Subcutaneous preadipocyte (primary cell): ENCODE data around the gene CACNA1I. TPM values are rescaled to one million over a fixed set of nuclear protein-coding genes. Genes with fewer than 3 reads are reported as not detected.

Experiments used
- total RNA-seq: library from RNA; depleted of rRNA; stranded (reverse); fragments of >200 nt; gene quantifications from 2 replicates; pipeline ENCODE4 v1.2.3, GENCODE V29; 2012

Gene CACNA1I
- total RNA-seq, result under 0.01 TPM in 1 of 2 replicates, not detected in the other

GRCh38 chr22:39570665-39571064 lies at the start of gene CACNA1I:
CACNA1I (plus strand) TSS chr22:39570753; CDS start chr22:39570753, 0 bp downstream.

GRCh38 chr22:39532215-39533073 lies 38.1 kb upstream of the CACNA1I start, which contains the start of gene RPS19BP1:
RPS19BP1 (minus strand) TSS chr22:39532748; CDS start chr22:39532738, 10 bp downstream.

Other genes with a start within 250 kb of the CACNA1I start
- 1.8 and 2.2 TPM in 2 replicates for gene SYNGR1, start 220.8 kb upstream of the CACNA1I start, total RNA-seq
- 15.4 and 17.4 TPM in 2 replicates for gene TAB1, start 171.0 kb upstream of the CACNA1I start, total RNA-seq
- gene MGAT3, start 113.7 kb upstream of the CACNA1I start, total RNA-seq, result not detected in 2 replicates
- 24.6 and 32.5 TPM in 2 replicates for gene MIEF1, start 68.5 kb upstream of the CACNA1I start, total RNA-seq
- 179 and 234 TPM in 2 replicates for gene ATF4, start 50.2 kb upstream of the CACNA1I start, total RNA-seq
- gene RPS19BP1, start 38.0 kb upstream of the CACNA1I start, total RNA-seq, result 34.9 and 37.5 TPM in 2 replicates